AG09319 (cell line): ENCODE data around the gene PPP1R7.

Source experiments
- DNase-seq: peaks from one replicate; pipeline ENCODE4 v3.0.0-alpha.2; 2010; ENCODE audit warnings: low read depth; ENCODE audit errors: extremely low read depth
- TF ChIP-seq, protein P1 (sequence below): IDR thresholded peaks from 2 replicates; pipeline ENCODE4 v1.5.1; 2011; ENCODE audit warnings: low read depth, mild to moderate bottlenecking, inconsistent platforms, low read length, moderate library complexity

Gene PPP1R7

DNA sequence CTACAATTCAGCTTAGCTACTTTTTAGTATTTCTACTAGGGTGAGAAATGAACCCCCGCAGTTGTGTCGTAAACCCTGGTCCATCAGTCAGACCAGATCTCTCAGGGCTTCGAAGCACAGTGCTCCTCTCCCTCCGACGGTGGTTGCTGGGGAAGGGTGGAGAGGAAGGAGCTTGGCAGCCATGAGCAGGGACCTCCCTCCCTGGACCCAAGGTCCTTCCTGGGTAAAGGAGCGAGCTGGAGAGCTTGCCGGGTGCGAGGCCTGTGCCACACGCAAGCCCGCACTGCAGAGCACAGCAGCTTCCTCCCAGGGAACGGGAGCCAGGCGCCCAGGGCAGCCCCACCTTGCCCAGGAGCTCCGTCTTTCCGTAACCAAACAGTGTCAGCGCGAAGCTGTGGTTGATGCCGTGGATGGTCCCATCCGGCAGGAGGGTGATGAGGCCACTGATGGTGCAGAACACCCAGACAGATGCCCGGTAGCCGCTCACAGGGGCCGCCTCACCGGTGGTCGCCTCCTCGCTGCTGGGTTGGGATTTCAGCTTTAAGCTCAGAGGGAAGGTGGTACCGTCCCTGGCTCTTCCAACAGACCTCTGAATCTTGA, 13.5 kb upstream of the PPP1R7 start:
- no peak for DNase-seq
- TF ChIP-seq, protein P1, sequence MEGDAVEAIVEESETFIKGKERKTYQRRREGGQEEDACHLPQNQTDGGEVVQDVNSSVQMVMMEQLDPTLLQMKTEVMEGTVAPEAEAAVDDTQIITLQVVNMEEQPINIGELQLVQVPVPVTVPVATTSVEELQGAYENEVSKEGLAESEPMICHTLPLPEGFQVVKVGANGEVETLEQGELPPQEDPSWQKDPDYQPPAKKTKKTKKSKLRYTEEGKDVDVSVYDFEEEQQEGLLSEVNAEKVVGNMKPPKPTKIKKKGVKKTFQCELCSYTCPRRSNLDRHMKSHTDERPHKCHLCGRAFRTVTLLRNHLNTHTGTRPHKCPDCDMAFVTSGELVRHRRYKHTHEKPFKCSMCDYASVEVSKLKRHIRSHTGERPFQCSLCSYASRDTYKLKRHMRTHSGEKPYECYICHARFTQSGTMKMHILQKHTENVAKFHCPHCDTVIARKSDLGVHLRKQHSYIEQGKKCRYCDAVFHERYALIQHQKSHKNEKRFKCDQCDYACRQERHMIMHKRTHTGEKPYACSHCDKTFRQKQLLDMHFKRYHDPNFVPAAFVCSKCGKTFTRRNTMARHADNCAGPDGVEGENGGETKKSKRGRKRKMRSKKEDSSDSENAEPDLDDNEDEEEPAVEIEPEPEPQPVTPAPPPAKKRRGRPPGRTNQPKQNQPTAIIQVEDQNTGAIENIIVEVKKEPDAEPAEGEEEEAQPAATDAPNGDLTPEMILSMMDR = no peak

DNA sequence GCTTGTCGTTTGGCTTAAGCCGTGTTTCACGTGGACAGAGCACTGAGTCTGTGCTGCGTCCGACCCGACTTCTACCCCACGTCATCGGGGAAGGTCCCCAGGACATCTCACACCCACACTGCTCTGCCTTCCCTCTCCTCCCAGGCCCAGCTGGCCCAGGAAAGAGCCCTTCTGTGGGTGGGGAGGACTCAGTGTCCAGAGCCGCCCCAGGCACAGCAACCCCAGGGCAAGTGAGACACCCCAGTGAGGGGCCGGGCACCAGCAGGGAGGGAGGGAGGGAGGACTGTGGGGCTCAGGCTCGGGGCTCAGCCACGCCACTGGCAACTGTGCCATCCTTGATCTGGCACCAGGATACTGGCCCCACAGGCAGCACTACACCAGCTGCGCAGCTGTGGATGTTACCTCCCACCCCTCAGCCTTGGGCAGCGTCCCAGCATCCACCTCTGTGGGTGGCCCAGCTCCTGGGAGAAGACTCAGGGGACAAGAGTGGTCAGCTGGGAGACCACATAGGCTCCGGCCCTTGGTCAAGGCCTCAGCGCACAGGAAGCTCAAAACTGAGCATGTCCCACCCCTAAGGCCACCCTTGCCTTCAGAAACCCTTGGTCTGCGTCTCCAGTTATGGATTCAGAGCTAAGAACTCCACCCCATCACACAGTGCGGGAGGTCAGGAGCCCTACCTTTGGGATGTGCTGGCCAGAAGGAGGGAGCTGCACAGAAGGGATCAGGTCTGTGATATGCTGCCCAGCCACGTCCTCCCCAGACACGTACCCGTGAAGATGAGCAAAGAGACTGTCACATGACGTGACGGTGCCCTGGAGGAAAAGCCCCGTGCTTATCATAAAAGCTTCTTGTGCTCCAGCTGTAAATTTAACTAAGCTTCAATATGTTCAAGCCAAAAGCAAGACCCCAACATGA, 12.7 kb upstream of the PPP1R7 start:
- no peak for DNase-seq
- TF ChIP-seq, protein P1 = no peak

DNA sequence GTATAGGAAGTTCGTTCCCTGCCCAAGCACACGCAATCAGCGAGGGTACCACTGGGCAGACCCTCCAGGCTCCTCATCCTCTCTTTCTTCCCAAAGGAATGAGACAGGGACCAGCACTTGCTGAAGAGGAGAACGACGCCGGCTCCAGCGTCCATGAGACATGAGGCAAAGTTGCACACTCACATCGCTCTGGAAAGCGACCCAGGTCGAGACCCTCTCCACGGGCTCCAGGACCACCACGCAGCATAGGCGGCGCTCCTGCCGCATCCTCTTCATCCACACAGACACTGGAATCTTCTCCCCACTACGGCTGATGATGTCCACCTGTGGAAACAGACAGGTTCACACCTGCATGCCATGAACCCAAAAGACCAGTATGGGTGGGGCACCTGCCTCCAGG, 11.8 kb upstream of the PPP1R7 start:
- no peak for DNase-seq
- TF ChIP-seq, protein P1 = no peak

DNA sequence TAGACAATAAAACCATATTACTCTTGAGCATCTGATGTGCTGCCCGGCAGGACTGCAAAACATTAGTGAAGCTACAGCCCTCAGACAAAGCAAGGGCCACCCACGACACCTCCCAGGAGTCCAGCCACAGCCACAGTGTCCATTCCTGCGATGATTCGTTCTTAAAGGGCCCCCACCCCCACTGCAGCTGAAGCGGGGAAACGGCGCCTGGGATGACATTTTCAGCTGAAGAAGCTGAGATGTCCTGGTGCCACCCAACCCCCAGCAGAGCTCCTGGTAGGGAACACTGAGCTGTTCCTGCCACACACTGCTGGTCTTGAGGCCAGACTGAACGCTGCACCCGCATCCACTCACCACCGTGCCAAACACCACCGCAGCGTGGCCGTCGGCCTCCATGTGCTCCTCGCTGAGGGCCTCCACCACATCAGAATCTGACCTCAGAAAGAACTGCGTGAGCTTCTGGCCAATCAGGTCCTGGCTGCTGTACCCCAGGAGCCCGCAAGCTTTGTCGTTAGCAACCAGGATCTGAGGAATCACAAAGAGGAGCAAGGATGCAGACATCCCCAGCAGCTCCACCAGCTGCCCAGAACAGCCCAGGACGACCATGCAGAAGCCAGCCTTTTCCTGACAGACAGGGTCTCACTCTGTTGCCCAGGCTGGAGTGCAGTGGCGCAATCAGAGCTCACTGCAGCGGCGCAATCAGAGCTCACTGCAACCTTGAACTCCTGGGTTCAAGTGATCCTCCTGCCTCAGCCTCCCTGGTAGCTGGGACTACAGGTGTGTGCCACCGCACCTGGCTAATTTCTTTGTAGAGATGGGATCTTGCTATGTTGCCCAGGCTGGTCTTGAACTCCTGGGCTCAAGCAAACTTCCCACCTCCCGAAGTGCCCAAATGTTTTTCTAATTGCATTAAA, 10.5 kb upstream of the PPP1R7 start:
- TF ChIP-seq, protein P1 = no peak

DNA sequence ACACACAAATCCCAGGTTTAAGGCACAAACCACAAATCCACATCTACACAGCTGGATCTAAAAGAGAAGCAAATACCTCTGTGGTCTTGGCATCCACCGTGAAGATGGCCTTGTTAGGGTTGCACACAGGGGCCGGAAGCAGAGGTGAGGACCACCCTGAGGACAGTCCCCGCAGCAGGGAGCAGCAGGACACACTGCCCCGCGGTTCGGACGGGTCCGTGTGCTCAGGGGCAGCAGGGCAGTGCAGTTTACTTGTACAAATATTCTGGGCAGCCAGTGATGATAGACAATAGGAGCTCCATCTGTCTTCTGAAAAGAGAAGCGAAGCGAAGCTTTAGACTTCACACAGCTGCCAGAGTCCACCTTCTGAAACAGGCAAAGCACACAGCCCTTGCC, 9.8 kb upstream of the PPP1R7 start:
- no peak for DNase-seq
- TF ChIP-seq, protein P1 = no peak

More for the DNA sequence above, 10.5 kb upstream of the PPP1R7 start:
- DNase-seq = no peak

DNA sequence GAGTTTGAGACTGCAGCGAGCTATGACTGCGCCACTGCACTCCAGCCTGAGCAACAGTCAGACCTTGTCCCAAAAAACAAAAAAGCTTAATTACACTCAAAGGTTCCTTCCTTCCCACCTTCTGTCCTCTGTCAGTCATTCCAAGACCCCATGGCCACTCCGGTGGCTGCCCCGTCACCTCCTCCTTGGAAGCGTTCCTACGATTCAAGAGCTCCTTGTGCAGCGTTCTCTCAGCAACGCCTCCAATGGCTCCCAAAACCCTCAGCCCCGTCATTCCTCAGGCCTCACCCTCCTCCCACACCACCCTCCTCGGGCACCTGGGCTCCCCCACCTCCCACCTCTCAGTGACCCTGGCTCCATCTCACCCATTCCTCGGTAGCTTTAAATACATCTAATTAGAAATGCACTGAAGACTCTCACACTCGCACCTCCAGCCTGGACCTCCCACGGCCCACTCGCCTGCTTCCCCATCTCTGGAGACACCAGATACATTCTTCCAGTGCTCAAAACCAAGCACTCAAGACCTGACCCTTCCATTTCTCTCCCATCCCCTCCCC, 9.0 kb upstream of the PPP1R7 start:
- DNase-seq = no peak
- TF ChIP-seq, protein P1 = no peak
